Pancreas (tissue), 10 donors: ENCODE data around the gene TRPM1. TPM values are rescaled to one million over a fixed set of nuclear protein-coding genes. Genes with fewer than 3 reads are reported as not detected.

Experiments
- ATAC-seq, 4 donors: fragments of 200-7000 bp; cut with Tn5 transposase; one replicate each; pipeline versions ENCODE4 v1.8.0 to v1.9.1; 2020; ENCODE audit warnings: mild to moderate bottlenecking in 4 of 4, moderate library complexity in 4 of 4
- DNase-seq, 6 donors: peaks; one replicate each; pipeline ENCODE4 v3.0.0-alpha.2; 2020
- FAIRE-seq: peaks from 2 replicates; lab custom pipeline; 2012; peaks lifted over from hg19 to GRCh38; lab: Jason Lieb, UNC
- H3K27ac ChIP-seq, 4 donors: fragments of 200-600 bp; sonication (generic); 1 replicate in 3 of 4; 2 replicates in 1 of 4; pipeline versions ENCODE4 v1.5.0 to v1.8.0; 2020
- H3K27me3 ChIP-seq, 4 donors: fragments of 200-600 bp; one replicate each; pipeline ENCODE4 v1.8.0; 2021
- H3K36me3 ChIP-seq, 3 donors: fragments of 200-600 bp; sonication (generic) in 1 of 3; one replicate each; pipeline versions ENCODE4 v1.5.0 to v1.8.0; 2020 to 2021
- H3K4me1 ChIP-seq, 3 donors: fragments of 200-600 bp; one replicate each; pipeline ENCODE4 v1.8.0; 2021
- H3K4me3 ChIP-seq, 4 donors: fragments of 200-600 bp; sonication (generic) in 2 of 4; one replicate each; pipeline versions ENCODE4 v1.5.0 to v1.8.0; 2020 to 2021
- H3K9me3 ChIP-seq, 4 donors: fragments of 200-600 bp; one replicate each; pipeline ENCODE4 v1.8.0; 2021
- WGBS, 2 donors: extraction: QIAGEN DNeasy Blood & Tissue Kit; methylation state at CpG; one replicate each; pipeline ENCODE4 v1.1.7; 2013; 5-methylcytosine and 5-hydroxymethylcytosine counted together
- intact Hi-C, 3 donors: fragments of 100-400 bp; cut with DNase I; formaldehyde crosslinking; loops; one replicate each; pipeline versions ENCODE4 v1.11.1 to v1.14.2; 2022
- polyA plus RNA-seq, 2 donors: library from polyadenylated mRNA; stranded (reverse); fragments of 200-250 nt; gene quantifications; one replicate each; pipeline ENCODE4 v1.2.3, GENCODE V29; 2013
- total RNA-seq, 6 donors: library from RNA; stranded (reverse); fragmentation: NEBNext Ultra II Directional in 4 of 6; extraction: Animal tissue kit (Norgen Biotek cat#: 25700) in 4 of 6; gene quantifications; one replicate each; pipeline versions ENCODE4 v1.2.1 to v1.2.4, GENCODE V29; 2021 to 2023
- TF ChIP-seq, protein P1 (sequence below), 4 donors: fragments of 200-600 bp; sonication (generic) in 3 of 4; IDR thresholded peaks; one replicate each; pipeline versions ENCODE4 v1.5.0 to v1.8.0; 2021; ENCODE audit warnings: antibody characterized with exemption in 4 of 4
- donor health status: healthy with polysubstance abuse.
- donor health status: DM: no; HTN: no; CAD: no; lungs with moderate emphysema.
- donor health status: DM: no; HTN: no; CAD: no.
- donor health status: control.
- donor health status: control.
- donor health status: Bipolar disorder and iron deficiency.
- donor health status: DM: yes; HTN: yes; CAD: no.
- donor health status: DM: no; HTN: no; CAD: no.
- donor health status: DM: no; HTN: no; CAD: no.
- donor health status: DM: yes; HTN: yes; CAD: no.

TRPM1 gene
- total and polyA plus RNA-seq, 8 donors = 0.04 TPM; not detected in 7

DNA sequence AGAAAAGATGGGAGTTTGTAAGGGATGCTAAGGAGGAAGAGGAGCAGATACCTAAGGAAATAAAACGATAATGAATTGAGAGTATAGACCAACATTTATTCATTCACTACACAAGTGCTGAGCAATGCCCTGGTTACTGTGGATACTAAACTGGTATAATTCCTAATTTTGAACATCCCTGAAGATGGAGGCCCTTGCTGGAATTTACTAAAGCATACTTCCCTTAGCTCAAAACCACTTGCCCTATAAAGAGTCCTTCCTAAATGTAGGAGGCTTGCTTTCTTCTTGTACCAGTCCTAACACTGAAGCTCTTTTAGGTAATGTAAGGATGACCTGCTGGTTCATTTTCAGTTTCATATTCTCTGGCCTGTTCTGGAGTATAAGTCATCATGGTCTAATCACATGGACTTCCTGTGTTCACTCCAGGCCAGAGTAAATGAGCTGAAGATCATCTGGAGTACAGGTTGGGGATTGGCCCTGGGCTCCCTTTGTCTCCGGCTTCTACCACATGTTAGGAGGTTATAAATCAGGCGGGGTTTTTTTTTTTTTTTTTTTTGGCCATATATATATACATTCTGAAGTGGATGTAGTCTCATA lies 70.0 kb downstream of the TRPM1 start:
- WGBS, 2 donors = 77 to 81% methylated on average over 3 of the region's 3 CpGs
- no peak for FAIRE-seq
- intact Hi-C loops = no loop called here
- ATAC-seq = no peak
- Histone ChIP-seq H3K9me3 (no peaks in the 10 kb centered on the region), H3K4me1 (no peaks in the 10 kb centered on the region), H3K36me3 (no peaks in the 10 kb centered on the region), H3K27me3 (no peaks in the 10 kb centered on the region), H3K4me3 (no peak overlapping the region), H3K27ac (no peak overlapping the region)
- no peak for DNase-seq
- TF ChIP-seq, protein P1, sequence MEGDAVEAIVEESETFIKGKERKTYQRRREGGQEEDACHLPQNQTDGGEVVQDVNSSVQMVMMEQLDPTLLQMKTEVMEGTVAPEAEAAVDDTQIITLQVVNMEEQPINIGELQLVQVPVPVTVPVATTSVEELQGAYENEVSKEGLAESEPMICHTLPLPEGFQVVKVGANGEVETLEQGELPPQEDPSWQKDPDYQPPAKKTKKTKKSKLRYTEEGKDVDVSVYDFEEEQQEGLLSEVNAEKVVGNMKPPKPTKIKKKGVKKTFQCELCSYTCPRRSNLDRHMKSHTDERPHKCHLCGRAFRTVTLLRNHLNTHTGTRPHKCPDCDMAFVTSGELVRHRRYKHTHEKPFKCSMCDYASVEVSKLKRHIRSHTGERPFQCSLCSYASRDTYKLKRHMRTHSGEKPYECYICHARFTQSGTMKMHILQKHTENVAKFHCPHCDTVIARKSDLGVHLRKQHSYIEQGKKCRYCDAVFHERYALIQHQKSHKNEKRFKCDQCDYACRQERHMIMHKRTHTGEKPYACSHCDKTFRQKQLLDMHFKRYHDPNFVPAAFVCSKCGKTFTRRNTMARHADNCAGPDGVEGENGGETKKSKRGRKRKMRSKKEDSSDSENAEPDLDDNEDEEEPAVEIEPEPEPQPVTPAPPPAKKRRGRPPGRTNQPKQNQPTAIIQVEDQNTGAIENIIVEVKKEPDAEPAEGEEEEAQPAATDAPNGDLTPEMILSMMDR (IDR thresholded peaks at IDR 0.05) = no peak

DNA sequence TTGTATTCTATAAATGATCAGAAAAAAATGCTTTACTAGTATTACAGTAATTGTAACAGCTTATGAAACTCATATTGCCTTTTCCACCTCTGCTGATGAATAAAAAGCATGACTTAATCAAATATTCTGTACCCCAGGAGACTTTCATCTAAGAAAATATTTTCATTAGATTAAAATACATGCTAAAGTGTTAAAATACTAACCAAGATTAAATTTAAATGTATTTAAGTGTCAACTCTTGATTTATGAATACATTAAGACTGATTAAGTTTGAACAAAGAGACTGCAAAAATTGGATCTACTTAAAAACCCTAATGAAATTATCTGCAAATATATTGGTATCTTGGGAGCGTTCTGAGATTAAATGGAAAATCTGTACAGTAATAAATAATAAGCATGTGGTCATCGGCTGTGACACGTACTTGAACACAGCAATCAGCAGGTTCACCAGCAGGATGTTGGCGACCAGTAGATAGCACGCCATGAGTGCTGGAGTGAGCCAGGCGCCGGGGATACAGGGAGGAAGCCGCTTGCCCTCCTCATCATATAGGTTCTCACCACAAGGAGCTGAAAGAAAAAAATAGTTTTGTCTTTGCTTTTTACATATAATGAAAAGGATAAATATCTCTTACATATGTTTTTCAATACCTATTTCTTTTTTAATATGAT lies 73.5 kb downstream of the TRPM1 start:
- Histone ChIP-seq H3K27me3 (no peaks in the 10 kb centered on the region), H3K4me3 (no peak overlapping the region), H3K36me3 (no peaks in the 10 kb centered on the region), H3K9me3 (no peaks in the 10 kb centered on the region), H3K4me1 (no peaks in the 10 kb centered on the region), H3K27ac (no peak overlapping the region)
- FAIRE-seq (no peak), DNase-seq (no peak), ATAC-seq (no peak)
- WGBS, 2 donors = 89 to 94% methylated on average over 8 of the region's 8 CpGs
- intact Hi-C loops = no loop called here
- TF ChIP-seq, protein P1 (IDR thresholded peaks at IDR 0.05) = no peak

DNA sequence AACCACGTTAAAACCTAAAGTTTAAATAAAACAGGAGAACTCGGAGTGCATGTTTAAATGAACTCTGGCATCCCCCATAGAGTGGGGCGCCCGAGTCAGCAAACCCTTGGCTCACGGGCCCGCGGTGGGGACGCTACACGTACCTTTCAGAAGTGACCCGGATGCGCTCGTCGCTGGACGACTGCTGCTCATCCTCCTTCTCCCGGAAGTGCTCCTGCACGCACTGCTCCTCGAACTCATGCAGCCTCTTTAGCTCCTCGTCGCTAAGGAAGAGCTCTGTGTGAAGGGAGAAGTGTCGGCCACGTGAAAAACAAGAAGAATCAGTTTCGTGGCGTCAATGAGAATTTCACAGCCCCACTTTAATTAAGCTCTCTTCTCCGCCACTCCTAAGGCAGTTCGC lies 75.5 kb downstream of the TRPM1 start:
- Histone ChIP-seq H3K4me3 (no peak overlapping the region), H3K27me3 (no peaks in the 10 kb centered on the region), H3K4me1 (no peaks in the 10 kb centered on the region), H3K27ac (no peak overlapping the region), H3K36me3 (no peaks in the 10 kb centered on the region), H3K9me3 (no peaks in the 10 kb centered on the region)
- TF ChIP-seq, protein P1 (IDR thresholded peaks at IDR 0.05) = no peak
- FAIRE-seq (no peak), ATAC-seq (no peak), DNase-seq (no peak)
- intact Hi-C loops = no loop called here
- 93 to 95% methylated on average over 25 of the region's 25 CpGs for WGBS, 2 donors

DNA sequence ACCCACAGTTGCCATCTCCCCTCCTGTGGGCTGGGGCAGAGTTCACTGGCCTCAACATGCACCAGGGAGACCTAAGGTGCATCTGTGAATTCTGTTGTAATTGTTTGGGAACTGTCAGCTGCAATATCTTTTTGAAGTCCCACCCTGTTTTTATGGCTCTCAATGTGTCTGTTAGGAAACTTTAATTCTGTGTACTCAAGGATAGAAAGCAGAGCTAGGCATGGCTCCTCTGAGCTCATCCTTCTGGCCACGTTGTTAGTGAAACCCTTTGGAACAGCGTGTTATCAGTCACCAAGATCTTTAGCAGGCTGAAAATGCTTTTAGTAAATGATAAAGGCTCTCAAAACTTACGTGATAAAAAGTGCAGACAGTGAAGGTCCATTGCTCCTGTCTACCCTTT lies 76.5 kb downstream of the TRPM1 start:
- ATAC-seq = no peak
- Histone ChIP-seq H3K4me1 (no peaks in the 10 kb centered on the region), H3K9me3 (no peaks in the 10 kb centered on the region), H3K36me3 (no peaks in the 10 kb centered on the region), H3K4me3 (no peak overlapping the region), H3K27ac (no peak overlapping the region), H3K27me3 (no peaks in the 10 kb centered on the region)
- FAIRE-seq = no peak
- TF ChIP-seq, protein P1 (IDR thresholded peaks at IDR 0.05) = no peak
- intact Hi-C loops = no loop called here
- no peak for DNase-seq
- 41 to 48% methylated on average over 3 of the region's 3 CpGs for WGBS, 2 donors

DNA sequence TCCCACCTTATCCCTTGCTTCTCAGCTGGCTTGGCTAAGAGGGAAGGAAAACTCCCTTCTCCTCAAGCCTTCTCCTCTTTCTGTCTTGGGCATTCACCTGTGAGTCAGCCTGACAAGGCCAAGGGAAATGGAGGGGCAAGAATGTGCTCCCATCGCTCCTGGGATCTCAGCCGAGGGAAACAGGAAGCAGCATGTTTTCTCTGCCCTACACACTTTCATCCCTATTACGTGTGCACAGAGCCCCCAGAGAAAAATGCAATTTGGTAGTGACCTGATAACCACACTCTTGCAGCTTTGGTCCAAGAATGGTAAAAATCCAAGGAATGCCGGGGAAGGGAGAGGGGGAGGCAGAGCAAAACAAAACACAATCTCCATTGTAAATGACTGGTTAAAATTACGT lies 77.2 kb downstream of the TRPM1 start:
- no peak for FAIRE-seq
- 38 to 40% methylated on average over 5 of the region's 5 CpGs for WGBS, 2 donors
- H3K27ac ChIP-seq = no peak overlapping the region

More for the DNA sequence above, 77.2 kb downstream of the TRPM1 start:
- DNase-seq (peak in 2 of 6 donors; percentile 12 to 25), ATAC-seq (peak in 3 of 4 donors; percentile 63 to 86 (median 64))
- Histone ChIP-seq H3K9me3 (no peaks in the 10 kb centered on the region), H3K4me3 (no peak overlapping the region), H3K36me3 (no peaks in the 10 kb centered on the region), H3K27me3 (no peaks in the 10 kb centered on the region), H3K4me1 (no peaks in the 10 kb centered on the region)
- TF ChIP-seq, protein P1 (IDR thresholded peaks at IDR 0.05) = no peak
- intact Hi-C loops = no loop called here
